K562 (cell line): Measurements from ENCODE around the gene ZNF620. TPM values are rescaled to one million over a fixed set of nuclear protein-coding genes. Genes with fewer than 3 reads are reported as not detected.
A peak's percentile ranks its signal among the peaks of the same experiment; 100 is the strongest.

Source experiments
- ATAC-seq: fragments of 200-7000 bp; cut with Tn5 transposase; 3 replicates; pipeline ENCODE4 v1.9.1; 2020; ENCODE audit warnings: moderate library complexity
- BruUV-seq: library from RNA; stranded (reverse); fragments of 400-500 nt; replicated peaks from 2 replicates; lab custom pipeline; 2021; lab: Mats Ljungman, UMichigan
- CTCF ChIA-PET: fragments of 300-600 bp; formaldehyde crosslinking; extraction: SDS; loops from one replicate; lab custom pipeline; 2021; ENCODE audit warnings: low intra/inter-chr PET ratio; lab: Yijun Ruan, JAX
- POLR2A ChIA-PET: fragments of 300-600, 350-650 bp; sonication (Branson Sonifier 250); formaldehyde crosslinking; extraction: SDS; loops from one replicate; lab custom pipeline; 2021; ENCODE audit warnings: antibody characterized with exemption, inconsistent platforms; lab: Yijun Ruan, JAX
- DNase-seq, 4 experiments: peaks; one replicate each; pipeline versions ENCODE4 v3.0.0 to v3.0.0-alpha.2; 2011 to 2018; ENCODE audit warnings: low spot score in 3 of 4, mixed read lengths in 3 of 4; ENCODE audit errors: extremely low read depth in 1 of 4
- FAIRE-seq: peaks from 2 replicates; lab custom pipeline; 2011; peaks lifted over from hg19 to GRCh38; lab: Jason Lieb, UNC
- H2AFZ ChIP-seq: 2 replicates; pipeline ENCODE4 v1.6.0; 2011; ENCODE audit warnings: low read depth, low read length, control low read depth, inconsistent platforms
- H3K27ac ChIP-seq: fragments of 200-600 bp; 3 replicates; pipeline ENCODE4 v1.8.0; 2011; ENCODE audit warnings: low read depth, mild to moderate bottlenecking, control low read depth, inconsistent platforms, low read length, moderate library complexity, mixed read lengths; ENCODE audit errors: extremely low read depth
- H3K27me3 ChIP-seq, 2 experiments: fragments of 300-600 bp in 1 of 2; 2 replicates in 1 of 2; 3 replicates in 1 of 2; pipeline versions ENCODE4 v1.6.0 to v1.8.0; 2011; ENCODE audit warnings: inconsistent platforms in 2 of 2, low read length in 2 of 2, mild to moderate bottlenecking in 1 of 2, mixed read lengths in 1 of 2, moderate library complexity in 1 of 2; ENCODE audit not compliant: control insufficient read depth in 2 of 2, insufficient read depth in 2 of 2
- H3K36me3 ChIP-seq: fragments of 300-600 bp; 3 replicates; pipeline ENCODE4 v1.8.0; 2011; ENCODE audit warnings: mild to moderate bottlenecking, low read length, inconsistent platforms; ENCODE audit not compliant: control insufficient read depth, insufficient read depth
- H3K4me1 ChIP-seq, 2 experiments: fragments of 200-600 bp in 1 of 2; replicated peaks in 1 of 2; 2 replicates in 1 of 2; 3 replicates in 1 of 2; pipeline versions ENCODE4 v1.5.1 to v1.8.0; 2011; ENCODE audit warnings: inconsistent platforms in 2 of 2, low read length in 2 of 2, mild to moderate bottlenecking in 1 of 2, mixed read lengths in 1 of 2, moderate library complexity in 1 of 2; ENCODE audit not compliant: control insufficient read depth in 2 of 2, insufficient read depth in 2 of 2
- H3K4me2 ChIP-seq: 2 replicates; pipeline ENCODE4 v1.6.1; 2011; ENCODE audit warnings: low read length, control low read depth, inconsistent platforms, mixed read lengths; ENCODE audit not compliant: insufficient read depth
- H3K4me3 ChIP-seq: fragments of 200-600 bp; sonication (generic), shearing (Covaris generic); 2 replicates; pipeline ENCODE4 v1.5.1; 2016; ENCODE audit warnings: control low read depth, inconsistent platforms
- H3K79me2 ChIP-seq: fragments of 200-600 bp; 3 replicates; pipeline ENCODE4 v1.8.0; 2011; ENCODE audit warnings: low read length, inconsistent platforms; ENCODE audit not compliant: control insufficient read depth, insufficient read depth
- H3K9ac ChIP-seq, 2 experiments: 2 replicates each; pipeline versions ENCODE4 v1.6.0 to v1.6.1; 2011; ENCODE audit warnings: low read depth in 2 of 2, low read length in 2 of 2, control low read depth in 1 of 2, inconsistent platforms in 1 of 2, mild to moderate bottlenecking in 1 of 2, mixed read lengths in 1 of 2; ENCODE audit not compliant: insufficient read depth in 1 of 2
- H3K9me1 ChIP-seq: one replicate; pipeline ENCODE4 v1.6.0; 2011; ENCODE audit warnings: inconsistent platforms, mild to moderate bottlenecking, low read length, moderate library complexity; ENCODE audit not compliant: control insufficient read depth, insufficient read depth
- H3K9me3 ChIP-seq: replicated peaks from 2 replicates; pipeline ENCODE4 v1.5.1; 2011; ENCODE audit warnings: low read depth, low read length, inconsistent platforms; ENCODE audit not compliant: control insufficient read depth, insufficient read depth
- H4K20me1 ChIP-seq: replicated peaks from 2 replicates; pipeline ENCODE4 v1.6.1; 2011; ENCODE audit warnings: low read length, inconsistent platforms, mixed read lengths; ENCODE audit not compliant: control insufficient read depth, insufficient read depth
- BACH1 ChIP-seq: fragments of 200-800 bp; sonication (Bioruptor generic); IDR thresholded peaks from 2 replicates; pipeline ENCODE4 v1.6.1; 2016; ENCODE audit warnings: missing genetic modification characterization, missing compliant biosample characterization
- BRD4 ChIP-seq: fragments of 200-600 bp; sonication (generic); IDR thresholded peaks from 2 replicates; pipeline ENCODE4 v1.6.1; 2017; ENCODE audit warnings: inconsistent platforms
- CSDE1 ChIP-seq, 2 experiments: fragments of 450-650 bp; IDR thresholded peaks; 2 replicates each; pipeline ENCODE4 v1.6.1; 2016; ENCODE audit warnings: mild to moderate bottlenecking in 1 of 2
- CXXC5 ChIP-seq: fragments of 250-450 bp; sonication (Bioruptor Pico); IDR thresholded peaks from 2 replicates; pipeline ENCODE4 v1.8.0; 2022; ENCODE audit warnings: inconsistent platforms, mild to moderate bottlenecking, moderate library complexity
- ETV1 ChIP-seq: fragments of 450-650 bp; conservative IDR thresholded peaks from 2 replicates; pipeline ENCODE4 v1.6.1; 2016; ENCODE audit warnings: missing genetic modification characterization, control low read depth, low read depth, missing compliant biosample characterization
- FOXP1 ChIP-seq: sonication (generic); formaldehyde crosslinking; IDR thresholded peaks from 2 replicates; pipeline ENCODE4 v1.8.0; 2022; ENCODE audit warnings: mild to moderate bottlenecking, missing genetic modification reagents
- KLF1 ChIP-seq: fragments of 450-650 bp; IDR thresholded peaks from 2 replicates; pipeline ENCODE4 v1.6.1; 2016; ENCODE audit warnings: missing genetic modification characterization, missing compliant biosample characterization
- MAZ ChIP-seq, 2 experiments: fragments of 450-650 bp in 1 of 2; sonication (generic) in 1 of 2; formaldehyde crosslinking; IDR thresholded peaks in 1 of 2; conservative IDR thresholded peaks in 1 of 2; 2 replicates each; pipeline versions ENCODE4 v1.4.0 to v1.5.0; 2020; ENCODE audit warnings: mild to moderate bottlenecking in 1 of 2, missing genetic modification reagents in 1 of 2
- MCM7 ChIP-seq, 2 experiments: fragments of 450-650 bp; IDR thresholded peaks; 2 replicates each; pipeline ENCODE4 v1.6.1; 2016 to 2018
- NFIC ChIP-seq: fragments of 450-650 bp; IDR thresholded peaks from 2 replicates; pipeline ENCODE4 v1.6.1; 2017; ENCODE audit warnings: mild to moderate bottlenecking, inconsistent platforms
- POLR2B ChIP-seq: fragments of 450-650 bp; IDR thresholded peaks from 2 replicates; pipeline ENCODE4 v1.6.1; 2018; ENCODE audit warnings: low read depth; ENCODE audit not compliant: partially characterized antibody
- SOX6 ChIP-seq: fragments of 450-650 bp; IDR thresholded peaks from 2 replicates; pipeline ENCODE4 v1.6.1; 2014; ENCODE audit warnings: mild to moderate bottlenecking
- SUPT5H ChIP-seq: fragments of 450-650 bp; IDR thresholded peaks from 2 replicates; pipeline ENCODE4 v1.6.1; 2016
- ZFX ChIP-seq: sonication (generic); formaldehyde crosslinking; IDR thresholded peaks from 2 replicates; pipeline ENCODE4 v1.8.0; 2022; ENCODE audit warnings: mild to moderate bottlenecking, missing genetic modification reagents, moderate library complexity
- ZNF140 ChIP-seq: fragments of 250-450 bp; sonication (Bioruptor Pico); IDR thresholded peaks from 2 replicates; pipeline ENCODE4 v1.8.0; 2021; ENCODE audit warnings: moderate library complexity, mild to moderate bottlenecking, inconsistent platforms
- ZNF282 ChIP-seq: sonication (generic); formaldehyde crosslinking; IDR thresholded peaks from 2 replicates; pipeline ENCODE4 v1.8.1; 2023; ENCODE audit warnings: missing genetic modification reagents
- ZNF699 ChIP-seq: fragments of 250-450 bp; sonication (Bioruptor Pico); IDR thresholded peaks from 2 replicates; pipeline ENCODE4 v1.8.0; 2021; ENCODE audit warnings: mild to moderate bottlenecking, moderate library complexity; ENCODE audit not compliant: insufficient replicate concordance
- WGBS: fragments of 100-300 bp; shearing (Covaris generic); methylation state at CpG from one replicate; pipeline ENCODE4 v1.1.6; 2016; ENCODE audit warnings: low coverage, mixed read lengths; ENCODE audit not compliant: insufficient coverage; ENCODE audit errors: missing lambda C conversion rate; 5-methylcytosine and 5-hydroxymethylcytosine counted together
- in situ Hi-C: fragments of 300-500 bp; cut with MboI; formaldehyde crosslinking; loops from 4 replicates; pipeline ENCODE4 v1.15.0; 2018; ENCODE audit warnings: inconsistent platforms, mixed read lengths
- intact Hi-C: fragments of 100-400 bp; cut with micrococcal nuclease; formaldehyde crosslinking; loops from 2 replicates; pipeline ENCODE4 v1.14.2; 2022
- polyA plus RNA-seq, 8 experiments: library from polyadenylated mRNA; depleted of rRNA in 4 of 8; stranded (reverse) in 5 of 8; unstranded in 3 of 8; fragments of >200 nt; fragmentation: Nextera tagmentation in 2 of 8; fragmentation: Illumina TruSeq in 1 of 8; extraction: Ambion mirVana in 2 of 8; extraction: Trizol in 1 of 8; gene quantifications; 2 replicates each; pipeline versions ENCODE4 v1.2.1 to v1.2.3, GENCODE V29; 2011 to 2014; ENCODE audit warnings: inconsistent platforms in 1 of 8, missing spikeins in 1 of 8
- total RNA-seq, 7 experiments: library from RNA; depleted of rRNA in 6 of 7; stranded (reverse); fragments of >200 nt in 6 of 7; fragmentation: Illumina TruSeq in 2 of 7; extraction: Trizol in 2 of 7; gene quantifications; 2 replicates each; pipeline versions ENCODE4 v1.2.1 to v1.2.3, GENCODE V29; 2011 to 2021; ENCODE audit warnings: low replicate concordance in 1 of 7
- TF ChIP-seq, protein P1 (sequence below): fragments of 450-650 bp; formaldehyde crosslinking; conservative IDR thresholded peaks from 2 replicates; pipeline ENCODE4 v1.4.0; 2022; ENCODE audit warnings: mild to moderate bottlenecking, missing genetic modification characterization
- TF ChIP-seq, protein P2 (sequence below): fragments of 200-800 bp; sonication (Bioruptor generic); IDR thresholded peaks from 2 replicates; pipeline ENCODE4 v1.6.1; 2017; ENCODE audit warnings: missing genetic modification characterization, missing compliant biosample characterization

Gene ZNF620
- total and polyA plus RNA-seq, 9 of the 15 experiments (the other 6 are each of a cell fraction or from before 2014, with no cell fraction given) = 1.2 to 5.5 (median 3.3) TPM

DNA sequence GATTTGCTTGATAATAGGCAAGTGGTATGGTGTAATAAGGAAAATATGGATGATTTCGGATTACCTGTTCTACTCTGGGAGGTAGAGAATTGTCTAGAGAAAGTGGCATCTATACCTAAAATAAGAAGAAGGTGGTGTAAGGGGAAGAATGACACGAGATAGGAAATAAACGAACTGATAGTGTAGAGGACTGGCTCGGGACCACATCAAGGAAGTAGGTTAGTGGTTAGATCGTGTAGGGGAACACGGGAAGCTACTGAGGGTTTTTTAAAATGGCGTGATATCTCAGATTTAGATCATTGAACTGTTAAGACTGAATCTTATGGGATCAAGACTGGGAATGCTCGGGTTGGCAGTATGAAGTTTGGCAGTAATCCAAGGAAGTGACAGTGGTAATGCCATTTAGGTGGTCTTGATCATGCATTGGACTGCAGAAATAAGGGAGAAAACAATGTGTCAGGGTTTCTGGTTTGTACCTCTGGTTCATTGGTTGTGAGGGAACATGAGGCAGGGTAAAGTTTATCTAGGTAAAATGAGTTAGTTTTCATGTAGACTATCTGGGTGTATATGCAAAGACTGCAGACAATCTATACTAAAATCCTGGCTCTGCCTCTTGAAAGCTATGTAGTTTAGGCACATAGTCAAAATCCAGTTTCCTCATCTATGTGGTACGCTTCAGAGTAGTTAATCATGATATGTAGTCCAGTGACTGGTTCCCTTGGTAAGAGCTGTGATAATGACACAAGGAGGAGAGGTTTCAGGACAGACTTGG is 41.3 kb upstream of the ZNF620 start:
- ChIA-PET POLR2A (interaction anchor here (0.7 to 7.7 kb wide), 15 partner anchors 8 to 161 kb away, joined by 3 to 102 read pairs (median 4); partner anchors contain the start of genes RPL14, ZNF619, ZNF620 and ZNF621), CTCF (no interaction called here)
- intact Hi-C loops = no loop called here
- Histone ChIP-seq H3K36me3 (peaks cover 60% of the 10 kb centered on the region), H2AFZ (no peak overlapping the region), H3K9me3 (no peaks in the 10 kb centered on the region), H3K9ac (no peak overlapping the region), H3K27me3 (no peaks in the 10 kb centered on the region), H3K9me1 (peaks cover 3% of the 10 kb centered on the region), H3K4me1 (peaks cover 6 to 7% of the 10 kb centered on the region in 2 experiments; a peak in 3 of 5 replicates), H3K27ac (peak overlapping the region; percentile 2; the same call in 2 of the 3 replicates), H3K79me2 (peaks cover 20% of the 10 kb centered on the region), H3K4me2 (no peak overlapping the region), H4K20me1 (no peaks in the 10 kb centered on the region), H3K4me3 (no peak overlapping the region)
- DNase-seq (peak in 1 of 4 experiments; percentile 47), FAIRE-seq (no peak), ATAC-seq (peak; percentile 51)
- in situ Hi-C loops = loop anchor here (25.0 kb wide), 1 partner anchor 1052 kb away; the partner anchor contains the start of gene RPSA
- no TSS peak for BruUV-seq
- WGBS = 24% methylated on average over 9 of the region's 9 CpGs
- TF ChIP-seq CXXC5 (CRISPR knock-in tag) (no peak), CSDE1 (IDR thresholded peaks at IDR 0.05) (0 out of 4 replicates have a peak, but pooled peaks of 1 of the 2 experiments have one; percentile 22), ZNF699 (CRISPR knock-in tag) (no peak), BRD4 (0 out of 2 replicates have a peak, but pooled peaks have one; percentile 18), KLF1 (tag) (no peak), POLR2B (peak; percentile 81), MAZ (CRISPR knock-in tag; conservative IDR thresholded peaks at IDR 0.05 in 1 of 2, IDR thresholded peaks at IDR 0.05 in 1 of 2) (no peak), ETV1 (tag) (no peak), ZFX (CRISPR knock-in tag) (no peak), MCM7 (IDR thresholded peaks at IDR 0.05) (0 out of 4 replicates have a peak, but pooled peaks of 1 of the 2 experiments have one; percentile 34), BACH1 (tag) (no peak), SOX6 (0 out of 2 replicates have a peak, but pooled peaks have one; percentile 4), ZNF140 (CRISPR knock-in tag) (no peak), FOXP1 (CRISPR knock-in tag) (no peak), SUPT5H (peak; percentile 82), ZNF282 (CRISPR knock-in tag) (no peak), NFIC (peak; percentile 83)
- TF ChIP-seq, protein P1, sequence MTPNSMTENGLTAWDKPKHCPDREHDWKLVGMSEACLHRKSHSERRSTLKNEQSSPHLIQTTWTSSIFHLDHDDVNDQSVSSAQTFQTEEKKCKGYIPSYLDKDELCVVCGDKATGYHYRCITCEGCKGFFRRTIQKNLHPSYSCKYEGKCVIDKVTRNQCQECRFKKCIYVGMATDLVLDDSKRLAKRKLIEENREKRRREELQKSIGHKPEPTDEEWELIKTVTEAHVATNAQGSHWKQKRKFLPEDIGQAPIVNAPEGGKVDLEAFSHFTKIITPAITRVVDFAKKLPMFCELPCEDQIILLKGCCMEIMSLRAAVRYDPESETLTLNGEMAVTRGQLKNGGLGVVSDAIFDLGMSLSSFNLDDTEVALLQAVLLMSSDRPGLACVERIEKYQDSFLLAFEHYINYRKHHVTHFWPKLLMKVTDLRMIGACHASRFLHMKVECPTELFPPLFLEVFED (CRISPR knock-in tag) = peak; percentile 92
- TF ChIP-seq, protein P2, sequence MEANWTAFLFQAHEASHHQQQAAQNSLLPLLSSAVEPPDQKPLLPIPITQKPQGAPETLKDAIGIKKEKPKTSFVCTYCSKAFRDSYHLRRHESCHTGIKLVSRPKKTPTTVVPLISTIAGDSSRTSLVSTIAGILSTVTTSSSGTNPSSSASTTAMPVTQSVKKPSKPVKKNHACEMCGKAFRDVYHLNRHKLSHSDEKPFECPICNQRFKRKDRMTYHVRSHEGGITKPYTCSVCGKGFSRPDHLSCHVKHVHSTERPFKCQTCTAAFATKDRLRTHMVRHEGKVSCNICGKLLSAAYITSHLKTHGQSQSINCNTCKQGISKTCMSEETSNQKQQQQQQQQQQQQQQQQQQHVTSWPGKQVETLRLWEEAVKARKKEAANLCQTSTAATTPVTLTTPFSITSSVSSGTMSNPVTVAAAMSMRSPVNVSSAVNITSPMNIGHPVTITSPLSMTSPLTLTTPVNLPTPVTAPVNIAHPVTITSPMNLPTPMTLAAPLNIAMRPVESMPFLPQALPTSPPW = no peak
